Lung (tissue), 12 donors: ENCODE results near the gene TTC34. TPM values are rescaled to one million over a fixed set of nuclear protein-coding genes. Genes with fewer than 3 reads are reported as not detected.

Experiments used
- ATAC-seq: fragments of 200-7000 bp; cut with Tn5 transposase; one replicate; pipeline ENCODE4 v1.9.1; 2020; ENCODE audit warnings: moderate number of reproducible peaks; ENCODE audit not compliant: insufficient read depth, low FRiP score
- DNase-seq, 3 donors: peaks; one replicate each; pipeline ENCODE4 v3.0.0-alpha.2; 2013 to 2017
- H3K27ac ChIP-seq, 2 donors: one replicate each; pipeline ENCODE4 v1.5.1; 2013; ENCODE audit warnings: mild to moderate bottlenecking in 2 of 2, moderate library complexity in 2 of 2, control low read depth in 1 of 2, inconsistent platforms in 1 of 2, low read depth in 1 of 2, low read length in 1 of 2
- H3K27me3 ChIP-seq, 3 donors: one replicate each; pipeline ENCODE4 v1.5.1; 2013; ENCODE audit warnings: low read length in 2 of 3; ENCODE audit not compliant: control insufficient read depth in 3 of 3, insufficient read depth in 3 of 3
- H3K36me3 ChIP-seq, 4 donors: one replicate each; pipeline ENCODE4 v1.5.1; 2013; ENCODE audit warnings: low read length in 4 of 4, mild to moderate bottlenecking in 1 of 4, moderate library complexity in 1 of 4; ENCODE audit not compliant: control insufficient read depth in 4 of 4, insufficient read depth in 4 of 4
- H3K4me1 ChIP-seq, 5 donors: one replicate each; pipeline ENCODE4 v1.5.1; 2013; ENCODE audit warnings: low read length in 5 of 5, mild to moderate bottlenecking in 2 of 5, moderate library complexity in 1 of 5; ENCODE audit not compliant: control insufficient read depth in 5 of 5, insufficient read depth in 5 of 5
- H3K4me3 ChIP-seq: one replicate; pipeline ENCODE4 v1.5.1; 2013; ENCODE audit warnings: mild to moderate bottlenecking, control low read depth, moderate library complexity
- H3K9ac ChIP-seq, 2 donors: one replicate each; pipeline ENCODE4 v1.5.1; 2013; ENCODE audit warnings: low read length in 2 of 2, control low read depth in 1 of 2; ENCODE audit not compliant: insufficient read depth in 1 of 2
- H3K9me3 ChIP-seq, 4 donors: one replicate each; pipeline ENCODE4 v1.5.1; 2013; ENCODE audit warnings: low read length in 3 of 4, mild to moderate bottlenecking in 1 of 4, moderate library complexity in 1 of 4; ENCODE audit not compliant: control insufficient read depth in 4 of 4, insufficient read depth in 3 of 4
- CTCF ChIP-seq: IDR thresholded peaks from 2 replicates; pipeline ENCODE4 v1.5.1; 2012; ENCODE audit warnings: mild to moderate bottlenecking; ENCODE audit errors: control extremely low read depth, extremely low read depth
- WGBS, 2 donors: extraction: QIAGEN DNeasy Blood & Tissue Kit; methylation state at CpG; one replicate each; pipeline ENCODE4 v1.1.7; 2013; 5-methylcytosine and 5-hydroxymethylcytosine counted together
- polyA plus RNA-seq, 2 donors: library from polyadenylated mRNA; stranded (reverse); fragments of 200-250 nt; gene quantifications; one replicate each; pipeline ENCODE4 v1.2.1, GENCODE V29; 2013
- total RNA-seq, 2 donors: library from RNA; depleted of rRNA in 1 of 2; stranded (reverse); fragments of >200 nt in 1 of 2; gene quantifications; one replicate each; pipeline ENCODE4 v1.2.1, GENCODE V29; 2014 to 2021
- donor health status: control.
- donor health status: control.
- donor health status: Bipolar disorder and iron deficiency.
- donor health status: healthy.
- donor health status: DM: yes; HTN: yes; CAD: no.

The TTC34 gene
- total and polyA plus RNA-seq, 4 donors = 0.30 to 3.3 (median 0.75) TPM

DNA sequence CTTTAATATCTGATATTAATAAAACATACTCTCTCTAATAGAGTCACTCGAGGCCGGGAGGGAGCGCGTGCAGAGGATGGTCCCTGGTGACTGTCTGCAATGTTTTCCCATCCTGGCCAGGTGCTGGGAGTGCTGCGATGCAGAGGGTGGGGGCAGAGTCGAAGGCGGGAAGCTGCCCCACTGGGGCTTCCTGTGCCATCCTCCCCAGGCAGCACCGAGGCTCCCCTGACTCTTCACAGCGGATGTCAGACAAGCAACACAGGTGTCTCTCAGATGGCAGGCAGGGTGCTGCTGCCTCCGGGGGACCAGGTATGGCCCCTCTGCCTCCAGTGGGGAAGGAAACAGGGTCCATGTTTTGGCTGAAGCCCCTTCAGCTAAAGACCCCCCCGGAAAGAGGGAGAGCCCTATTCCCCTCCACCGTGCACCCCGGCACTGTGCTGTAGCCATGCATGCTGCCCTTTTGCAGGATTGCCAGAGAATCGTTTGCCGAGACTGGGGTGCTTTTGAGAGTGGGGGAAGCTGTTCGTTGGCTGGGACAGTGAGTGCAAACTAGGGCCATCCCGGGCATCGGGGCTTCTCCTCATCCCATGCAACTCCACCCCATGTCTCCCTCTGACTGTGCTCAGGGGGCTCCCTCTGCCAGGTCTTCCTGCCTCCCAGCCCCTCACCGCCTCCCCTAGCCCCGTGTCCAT lies 32.1 kb upstream of the TTC34 start:
- no peak overlapping the region for H3K27ac ChIP-seq
- TF ChIP-seq CTCF = no peak
- H3K9ac ChIP-seq = no peak overlapping the region
- no peak overlapping the region for H3K4me3 ChIP-seq
- no peaks in the 10 kb centered on the region for H3K36me3 ChIP-seq
- 74 to 84% methylated on average over 20 of the region's 20 CpGs for WGBS, 2 donors
- no peak for ATAC-seq
- H3K27me3 ChIP-seq = peaks cover 0 to 6% (median 0%) of the 10 kb centered on the region in 3 donors
- H3K9me3 ChIP-seq = peaks cover 0 to 10% (median 0%) of the 10 kb centered on the region in 4 donors
- H3K4me1 ChIP-seq = no peaks in the 10 kb centered on the region
- no peak for DNase-seq

- no peak overlapping the region for H3K27ac ChIP-seq
- ATAC-seq = no peak
- no peak overlapping the region for H3K9ac ChIP-seq
- H3K36me3 ChIP-seq = no peaks in the 10 kb centered on the region
- 79 to 81% methylated on average over 23 to 28 of the region's 28 CpGs for WGBS, 2 donors
- no peak for TF ChIP-seq CTCF
- no peak overlapping the region for H3K4me3 ChIP-seq
- H3K9me3 ChIP-seq = peaks cover 0 to 12% (median 0%) of the 10 kb centered on the region in 4 donors
- no peak for DNase-seq
- H3K27me3 ChIP-seq = peaks cover 0 to 6% (median 0%) of the 10 kb centered on the region in 3 donors
- H3K4me1 ChIP-seq = no peaks in the 10 kb centered on the region
Observed at GRCh38 chr1:2832506-2833453, 31.3 kb upstream of the TTC34 start.

DNA sequence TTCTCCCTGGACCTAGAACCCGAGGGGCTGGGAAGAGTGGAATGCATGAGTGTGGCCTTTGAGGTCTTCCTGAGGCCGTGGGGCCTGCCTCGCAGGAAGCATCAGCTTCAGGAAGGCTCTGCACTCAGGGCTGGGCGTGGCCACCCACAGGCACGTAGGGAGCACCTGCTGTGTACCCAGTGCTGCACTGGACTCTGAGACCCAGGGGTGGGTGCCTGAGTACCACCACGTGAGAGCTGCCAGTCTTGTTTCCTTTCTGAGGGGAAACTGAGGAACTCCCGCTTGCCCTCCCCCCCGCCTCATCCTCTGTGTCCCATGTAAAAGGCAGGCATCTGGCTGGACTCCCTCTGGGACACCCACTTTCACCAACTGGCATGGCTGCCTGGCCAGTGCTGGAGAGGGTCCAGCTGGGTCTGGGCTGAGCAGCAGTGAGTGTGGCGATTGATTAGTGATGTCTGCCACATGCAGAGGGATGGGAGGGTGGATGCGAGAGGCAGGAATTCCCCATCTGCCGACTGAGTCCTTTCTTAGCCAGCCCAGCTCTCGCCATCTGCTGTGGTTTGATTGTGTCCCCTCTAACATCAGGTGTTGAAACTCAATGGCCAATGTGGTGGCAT lies 30.2 kb upstream of the TTC34 start:
- H3K9me3 ChIP-seq = peaks cover 0 to 21% (median 0%) of the 10 kb centered on the region in 4 donors
- H3K4me3 ChIP-seq = no peak overlapping the region
- no peaks in the 10 kb centered on the region for H3K4me1 ChIP-seq
- no peak for DNase-seq
- no peak overlapping the region for H3K27ac ChIP-seq
- 76 to 84% methylated on average over 12 of the region's 12 CpGs for WGBS, 2 donors
- TF ChIP-seq CTCF = no peak
- H3K9ac ChIP-seq = no peak overlapping the region
- H3K27me3 ChIP-seq = peaks cover 0 to 6% (median 0%) of the 10 kb centered on the region in 3 donors
- H3K36me3 ChIP-seq = no peaks in the 10 kb centered on the region
- no peak for ATAC-seq
